GM23338 (cell line): ENCODE measurements around the gene DHRS7B. TPM values are rescaled to one million over a fixed set of nuclear protein-coding genes. Genes with fewer than 3 reads are reported as not detected.

ENCODE experiments used
- ATAC-seq: fragments of 200-7000 bp; cut with Tn5 transposase; 3 replicates; pipeline ENCODE4 v1.9.1; 2020
- DNase-seq: peaks from one replicate; pipeline ENCODE4 v3.0.0-alpha.2; 2015; ENCODE audit warnings: low spot score
- H2AFZ ChIP-seq: fragments of 200-600 bp; sonication (generic); 2 replicates; pipeline ENCODE4 v1.8.0; 2016; ENCODE audit warnings: antibody characterized with exemption, mild to moderate bottlenecking, moderate library complexity
- H3F3A ChIP-seq: fragments of 200-600 bp; sonication (generic); replicated peaks from 2 replicates; pipeline ENCODE4 v1.8.0; 2017; ENCODE audit warnings: antibody characterized with exemption, mixed run types, low read depth
- H3K27ac ChIP-seq: fragments of 200-600 bp; sonication (generic); 2 replicates; pipeline ENCODE4 v1.6.1; 2016; ENCODE audit warnings: low read depth
- H3K27me3 ChIP-seq: fragments of 200-600 bp; sonication (generic); 2 replicates; pipeline ENCODE4 v1.8.0; 2016; ENCODE audit warnings: mild to moderate bottlenecking, mixed run types, moderate library complexity; ENCODE audit not compliant: insufficient read depth
- H3K36me3 ChIP-seq: fragments of 200-600 bp; sonication (generic); 2 replicates; pipeline ENCODE4 v1.8.0; 2016; ENCODE audit warnings: mild to moderate bottlenecking; ENCODE audit not compliant: insufficient read depth
- H3K4me1 ChIP-seq: fragments of 200-600 bp; sonication (generic); 2 replicates; pipeline ENCODE4 v1.8.0; 2016; ENCODE audit warnings: mild to moderate bottlenecking, moderate library complexity; ENCODE audit not compliant: insufficient read depth
- H3K4me2 ChIP-seq: fragments of 200-600 bp; sonication (generic); 2 replicates; pipeline ENCODE4 v1.7.1; 2017; ENCODE audit warnings: mixed run types
- H3K4me3 ChIP-seq: fragments of 200-600 bp; sonication (generic); 2 replicates; pipeline ENCODE4 v1.6.1; 2016; ENCODE audit warnings: mixed run types
- H3K79me2 ChIP-seq: fragments of 200-600 bp; sonication (generic); replicated peaks from 2 replicates; pipeline ENCODE4 v1.8.0; 2017; ENCODE audit warnings: mild to moderate bottlenecking; ENCODE audit not compliant: insufficient read depth
- H3K9me2 ChIP-seq: fragments of 200-600 bp; sonication (generic); 2 replicates; pipeline ENCODE4 v1.8.0; 2017; ENCODE audit not compliant: insufficient read depth
- H4K20me1 ChIP-seq: fragments of 200-600 bp; sonication (generic); replicated peaks from 2 replicates; pipeline ENCODE4 v1.8.0; 2017; ENCODE audit warnings: mild to moderate bottlenecking; ENCODE audit not compliant: insufficient read depth
- H3K27ac Mint-ChIP-seq: 2 replicates; pipeline ENCODE4 v1.8.0; 2020; ENCODE audit warnings: inconsistent platforms, mild to moderate bottlenecking, moderate library complexity, mixed read lengths
- H3K27me3 Mint-ChIP-seq: 3 replicates; pipeline ENCODE4 v1.8.0; 2022; ENCODE audit warnings: low read depth, mild to moderate bottlenecking, moderate library complexity, mixed read lengths, inconsistent platforms; ENCODE audit not compliant: insufficient read depth, poor library complexity
- H3K36me3 Mint-ChIP-seq: 3 replicates; pipeline ENCODE4 v1.8.0; 2021; ENCODE audit warnings: low read depth, mild to moderate bottlenecking, inconsistent platforms, moderate library complexity, mixed read lengths
- H3K4me1 Mint-ChIP-seq: 3 replicates; pipeline ENCODE4 v1.8.0; 2020; ENCODE audit warnings: mild to moderate bottlenecking, inconsistent platforms, mixed read lengths
- H3K4me3 Mint-ChIP-seq: 3 replicates; pipeline ENCODE4 v1.8.0; 2021; ENCODE audit warnings: moderate library complexity, mild to moderate bottlenecking, inconsistent platforms, mixed read lengths
- H3K9me3 Mint-ChIP-seq: 3 replicates; pipeline ENCODE4 v1.8.0; 2020; ENCODE audit warnings: moderate library complexity, mild to moderate bottlenecking, inconsistent platforms, mixed read lengths
- CREB1 ChIP-seq: fragments of 250-450 bp; sonication (Bioruptor Pico); IDR thresholded peaks from 2 replicates; pipeline ENCODE4 v1.5.0; 2020; ENCODE audit warnings: low read depth, mild to moderate bottlenecking, moderate library complexity
- CTCF ChIP-seq, 2 experiments: fragments of 200-600 bp in 1 of 2; sonication (generic) in 1 of 2; conservative IDR thresholded peaks; 2 replicates each; pipeline versions ENCODE4 v1.5.1 to v1.6.1; 2016 to 2017; ENCODE audit warnings: antibody characterized with exemption in 2 of 2, low read depth in 2 of 2, mild to moderate bottlenecking in 2 of 2, moderate library complexity in 1 of 2
- EZH2 ChIP-seq: fragments of 200-600 bp; sonication (generic); IDR thresholded peaks from one replicate; pipeline ENCODE4 v1.8.0; 2017; ENCODE audit warnings: antibody characterized with exemption, mild to moderate bottlenecking, low read depth; ENCODE audit not compliant: unreplicated experiment
- JUNB ChIP-seq: IDR thresholded peaks from one replicate; pipeline ENCODE4 v1.6.1; 2016; ENCODE audit warnings: antibody characterized with exemption; ENCODE audit not compliant: unreplicated experiment
- POLR2AphosphoS5 ChIP-seq: IDR thresholded peaks from 2 replicates; pipeline ENCODE4 v1.6.1; 2016; ENCODE audit warnings: antibody characterized with exemption, low read depth
- STAT1 ChIP-seq: IDR thresholded peaks from one replicate; pipeline ENCODE4 v1.6.1; 2016; ENCODE audit warnings: antibody characterized with exemption; ENCODE audit not compliant: unreplicated experiment
- ZNF331 ChIP-seq: fragments of 250-450 bp; sonication (Bioruptor Pico); IDR thresholded peaks from 2 replicates; pipeline ENCODE4 v1.5.0; 2020; ENCODE audit warnings: low read depth, mild to moderate bottlenecking, moderate library complexity
- ZNF462 ChIP-seq: fragments of 250-450 bp; sonication (Bioruptor Pico); IDR thresholded peaks from 2 replicates; pipeline ENCODE4 v1.5.0; 2020; ENCODE audit warnings: mild to moderate bottlenecking, moderate library complexity
- polyA plus RNA-seq: library from polyadenylated mRNA; unstranded; fragments of >200 nt; fragmentation: Nextera tagmentation; extraction: Ambion mirVana; gene quantifications from 2 replicates; pipeline ENCODE4 v1.2.1, GENCODE V29; 2016
- total RNA-seq: library from RNA; depleted of rRNA; stranded (reverse); fragments of >200 nt; shearing (Covaris generic); gene quantifications from 2 replicates; pipeline ENCODE4 v1.2.3, GENCODE V29; 2014

The DHRS7B gene
- total and polyA plus RNA-seq, 2 experiments from 2014 or later = 26.6 to 27.9 TPM

GRCh38 chr17:21190078-21190477 is 63.3 kb downstream of the DHRS7B start (continued):
- TF ChIP-seq ZNF462 (CRISPR knock-in tag) = no peak

- H3K27ac ChIP-seq = no peak overlapping the region
- no peak overlapping the region for H2AFZ ChIP-seq
- no peaks in the 10 kb centered on the region for H3K27me3 ChIP-seq
- H3K4me3 ChIP-seq = no peak overlapping the region
- no peaks in the 10 kb centered on the region for H3K9me2 ChIP-seq
- H3K79me2 ChIP-seq = peaks cover under 1% of the 10 kb centered on the region; the same call in 1 of the 2 replicates
- no peaks in the 10 kb centered on the region for H3K9me3 Mint-ChIP-seq
- H3K36me3 ChIP-seq = peaks cover 4% of the 10 kb centered on the region; the same call in 1 of the 2 replicates
- H4K20me1 ChIP-seq = peaks cover 2% of the 10 kb centered on the region; the same call in 1 of the 2 replicates
- H3K4me1 Mint-ChIP-seq = peaks cover 18% of the 10 kb centered on the region
- peaks cover 38% of the 10 kb centered on the region for H3K36me3 Mint-ChIP-seq
- no peak for ATAC-seq
- 0 out of 2 replicates have a peak, but pooled peaks cover under 1% of the 10 kb centered on the region for H3F3A ChIP-seq
- peaks cover 12% of the 10 kb centered on the region for H3K4me1 ChIP-seq
- no peak overlapping the region for H3K4me3 Mint-ChIP-seq
- no peak overlapping the region for H3K4me2 ChIP-seq
- no peak overlapping the region for H3K27ac Mint-ChIP-seq
- DNase-seq = no peak
- H3K27me3 Mint-ChIP-seq = peaks cover 9% of the 10 kb centered on the region
- TF ChIP-seq POLR2AphosphoS5 (no peak), JUNB (no peak), EZH2 (no peak), CREB1 (CRISPR knock-in tag) (no peak), STAT1 (no peak), ZNF462 (CRISPR knock-in tag) (no peak), CTCF (conservative IDR thresholded peaks at IDR 0.05; ENCODE audit: low read depth in 2 of 2) (no peak), ZNF331 (CRISPR knock-in tag) (no peak)
Observed at GRCh38 chr17:21191698-21192097, 64.9 kb downstream of the DHRS7B start.
